ENCODE data around the gene HACL1.

The HACL1 gene

GRCh38 chr3:15601399-15602145 is at the start of gene HACL1, which contains the start of gene BTD:
TSS of gene HACL1 (minus strand) at chr3:15601569. CDS start at chr3:15601463, 106 bp downstream.
TSS of gene BTD (plus strand) at chr3:15601745. CDS start at chr3:15635440, 33,695 bp downstream.
- DNase-seq, result no peak

GRCh38 chr3:15649858-15650257 is 48.5 kb upstream of the HACL1 start:
- no peak for DNase-seq

GRCh38 chr3:15649341-15649740 is 48.0 kb upstream of the HACL1 start:
- DNase-seq, result no peak

GRCh38 chr3:15647611-15648167 is 46.3 kb upstream of the HACL1 start:
- DNase-seq, result no peak

- no peak for DNase-seq
These were observed 45.6 kb upstream of the HACL1 start for GRCh38 chr3:15646851-15647511.

GRCh38 chr3:15645740-15646501 is 44.6 kb upstream of the HACL1 start:
- DNase-seq, result no peak

- DNase-seq, result no peak
These were observed 43.9 kb upstream of the HACL1 start for GRCh38 chr3:15645246-15645645.

- no peak for DNase-seq
These were observed 37.5 kb upstream of the HACL1 start for GRCh38 chr3:15638891-15639262.

- DNase-seq, result no peak
These were observed 37.0 kb upstream of the HACL1 start for GRCh38 chr3:15638193-15638890.

GRCh38 chr3:15637131-15637951 is 36.0 kb upstream of the HACL1 start:
- no peak for DNase-seq

GRCh38 chr3:15636028-15636709 is 34.8 kb upstream of the HACL1 start:
- DNase-seq, result no peak

- no peak for DNase-seq
These were observed 33.8 kb upstream of the HACL1 start for GRCh38 chr3:15635121-15635661.

GRCh38 chr3:15634671-15635070 is 33.3 kb upstream of the HACL1 start:
- no peak for DNase-seq

GRCh38 chr3:15633766-15634598 is 32.6 kb upstream of the HACL1 start:
- DNase-seq, result no peak

- DNase-seq, result no peak
These were observed 31.8 kb upstream of the HACL1 start for GRCh38 chr3:15633159-15633558.

GRCh38 chr3:15632212-15632580 is 30.8 kb upstream of the HACL1 start:
- no peak for DNase-seq

- no peak for DNase-seq
These were observed 30.2 kb upstream of the HACL1 start for GRCh38 chr3:15631426-15632211.

- DNase-seq, result no peak
These were observed 29.4 kb upstream of the HACL1 start for GRCh38 chr3:15630646-15631350.
